ENCODE results near the gene PPP2R3A. TPM values are rescaled to one million over a fixed set of nuclear protein-coding genes. Genes with fewer than 3 reads are reported as not detected.
"Not testable (repeated sequence)": the region's sequence is repeated elsewhere in the genome, so short reads cannot be mapped to it uniquely, and the experiment has no call there.

Gene PPP2R3A
- polyA plus RNA-seq, 1 donor (not counting 4 experiments of a cell fraction or from before 2014, with no cell fraction given), result 11.1 TPM

GRCh38 chr3:136110481-136110880 is 145.0 kb downstream of the PPP2R3A start:
- Histone ChIP-seq H4K20me1 (ENCODE audit: control insufficient read depth, extremely low read depth, insufficient read depth, low read length) (no peaks in the 10 kb centered on the region), H3K9ac (ENCODE audit: control insufficient read depth, extremely low read depth, insufficient read depth, low read length) (no peak overlapping the region), H3K9me1 (ENCODE audit: control insufficient read depth, extremely low read depth, insufficient read depth, low read length) (no peaks in the 10 kb centered on the region), H3K4me2 (ENCODE audit: control insufficient read depth, extremely low read depth, insufficient read depth, low read depth, low read length) (no peak overlapping the region), H3K27ac (ENCODE audit: control insufficient read depth, insufficient read depth, low read length) (no peak overlapping the region), H3K9me3 (ENCODE audit: control insufficient read depth, low read depth, low read length) (no peaks in the 10 kb centered on the region), H3K36me3 (ENCODE audit: control insufficient read depth in 2 of 2, extremely low read depth in 1 of 2, insufficient read depth in 2 of 2, low read length in 2 of 2) (peaks cover 3% of the 10 kb centered on the region in 2 experiments), H3K27me3 (ENCODE audit: control insufficient read depth, extremely low read depth, insufficient read depth, low read length) (no peaks in the 10 kb centered on the region), H3K4me3 (ENCODE audit: control insufficient read depth in 2 of 3, extremely low read depth in 1 of 3, insufficient read depth in 2 of 3, low read depth in 1 of 3, low read length in 3 of 3) (no peak overlapping the region), H2AFZ (ENCODE audit: control insufficient read depth, low read length) (no peak overlapping the region), H3K4me1 (ENCODE audit: control insufficient read depth, extremely low read depth, insufficient read depth, low read length) (no peaks in the 10 kb centered on the region), H3K79me2 (ENCODE audit: control insufficient read depth, insufficient read depth, low read length) (no peaks in the 10 kb centered on the region)
- DNase-seq (ENCODE audit: low read depth, low spot score) (no peak), FAIRE-seq (no peak)
- dilution Hi-C loops (cut with MboI; ENCODE audit: extremely low pct_ligation_motif_present, low sequenced_read_pairs), result no loop called here
- TF ChIP-seq EZH2 (IDR thresholded peaks at IDR 0.05; ENCODE audit: low read length), result no peak
- no peak for TF ChIP-seq CTCF (optimal IDR thresholded peaks at IDR 0.05 in 1 of 3, IDR thresholded peaks at IDR 0.05 in 1 of 3, conservative IDR thresholded peaks at IDR 0.05 in 1 of 3; ENCODE audit: extremely low read depth in 1 of 3, insufficient read depth in 2 of 3, low read length in 3 of 3)

DNA sequence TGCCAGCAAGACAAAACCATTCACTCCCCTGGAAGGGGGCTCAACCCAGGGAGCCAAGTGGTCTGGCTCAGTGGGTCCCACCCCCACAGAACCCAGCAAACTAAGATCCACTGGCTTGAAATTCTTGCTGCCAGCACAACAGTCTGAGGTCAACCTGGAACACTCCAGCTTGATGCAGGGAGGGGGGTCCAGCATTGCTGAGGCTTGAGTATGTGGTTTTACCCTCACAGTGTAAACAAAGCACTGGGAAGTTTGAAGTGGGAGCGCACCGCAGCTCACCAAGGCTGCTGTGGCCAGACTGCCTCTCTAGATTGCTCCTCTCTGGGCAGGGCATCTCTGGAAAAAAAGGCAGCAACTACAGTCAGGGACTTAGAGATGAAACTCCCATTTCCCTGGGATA is 148.9 kb downstream of the PPP2R3A start:
- Histone ChIP-seq H3K4me1 (ENCODE audit: control insufficient read depth, extremely low read depth, insufficient read depth, low read length) (no peaks in the 10 kb centered on the region), H2AFZ (ENCODE audit: control insufficient read depth, low read length) (no peak overlapping the region), H3K4me3 (ENCODE audit: control insufficient read depth in 2 of 3, extremely low read depth in 1 of 3, insufficient read depth in 2 of 3, low read depth in 1 of 3, low read length in 3 of 3) (no peak overlapping the region), H3K9me3 (ENCODE audit: control insufficient read depth, low read depth, low read length) (no peaks in the 10 kb centered on the region), H3K36me3 (ENCODE audit: control insufficient read depth in 2 of 2, extremely low read depth in 1 of 2, insufficient read depth in 2 of 2, low read length in 2 of 2) (peaks cover 0 to 3% of the 10 kb centered on the region in 2 experiments), H4K20me1 (ENCODE audit: control insufficient read depth, extremely low read depth, insufficient read depth, low read length) (no peaks in the 10 kb centered on the region), H3K27ac (ENCODE audit: control insufficient read depth, insufficient read depth, low read length) (no peak overlapping the region), H3K9ac (ENCODE audit: control insufficient read depth, extremely low read depth, insufficient read depth, low read length) (no peak overlapping the region), H3K9me1 (ENCODE audit: control insufficient read depth, extremely low read depth, insufficient read depth, low read length) (no peaks in the 10 kb centered on the region), H3K4me2 (ENCODE audit: control insufficient read depth, extremely low read depth, insufficient read depth, low read depth, low read length) (no peak overlapping the region), H3K79me2 (ENCODE audit: control insufficient read depth, insufficient read depth, low read length) (no peaks in the 10 kb centered on the region), H3K27me3 (ENCODE audit: control insufficient read depth, extremely low read depth, insufficient read depth, low read length) (no peaks in the 10 kb centered on the region)
- FAIRE-seq (no peak), DNase-seq (ENCODE audit: low read depth, low spot score) (no peak)
- dilution Hi-C loops (cut with MboI; ENCODE audit: extremely low pct_ligation_motif_present, low sequenced_read_pairs), result no loop called here
- TF ChIP-seq EZH2 (IDR thresholded peaks at IDR 0.05; ENCODE audit: low read length) (no peak), CTCF (optimal IDR thresholded peaks at IDR 0.05 in 1 of 3, IDR thresholded peaks at IDR 0.05 in 1 of 3, conservative IDR thresholded peaks at IDR 0.05 in 1 of 3; ENCODE audit: extremely low read depth in 1 of 3, insufficient read depth in 2 of 3, low read length in 3 of 3) (no peak)

DNA sequence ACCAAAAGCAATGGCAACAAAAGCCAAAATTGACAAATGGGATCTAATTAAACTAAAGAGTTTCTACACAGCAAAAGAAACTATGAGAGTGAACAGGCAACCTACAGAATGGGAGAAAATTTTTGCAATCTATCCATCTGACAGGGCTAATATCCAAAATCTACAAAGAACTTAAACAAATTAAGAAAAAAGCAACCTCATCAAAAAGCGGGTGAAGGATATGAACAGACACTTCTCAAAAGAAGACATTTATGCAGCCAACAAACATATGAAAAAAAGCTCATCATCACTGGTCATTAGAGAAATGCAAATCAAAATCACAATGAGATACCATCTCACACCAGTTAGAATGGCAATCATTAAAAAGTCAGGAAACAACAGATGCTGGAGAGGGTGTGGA is 153.8 kb downstream of the PPP2R3A start:
- H3K4me2 ChIP-seq (ENCODE audit: control insufficient read depth, extremely low read depth, insufficient read depth, low read depth, low read length); H3K9ac ChIP-seq (ENCODE audit: control insufficient read depth, extremely low read depth, insufficient read depth, low read length); DNase-seq (ENCODE audit: low read depth, low spot score); H3K36me3 ChIP-seq (ENCODE audit: control insufficient read depth in 2 of 2, extremely low read depth in 1 of 2, insufficient read depth in 2 of 2, low read length in 2 of 2); H3K9me1 ChIP-seq (ENCODE audit: control insufficient read depth, extremely low read depth, insufficient read depth, low read length); FAIRE-seq; H3K9me3 ChIP-seq (ENCODE audit: control insufficient read depth, low read depth, low read length); dilution Hi-C loops (cut with MboI; ENCODE audit: extremely low pct_ligation_motif_present, low sequenced_read_pairs); H3K4me3 ChIP-seq (ENCODE audit: control insufficient read depth in 2 of 3, extremely low read depth in 1 of 3, insufficient read depth in 2 of 3, low read depth in 1 of 3, low read length in 3 of 3); H4K20me1 ChIP-seq (ENCODE audit: control insufficient read depth, extremely low read depth, insufficient read depth, low read length); H3K27ac ChIP-seq (ENCODE audit: control insufficient read depth, insufficient read depth, low read length); H3K27me3 ChIP-seq (ENCODE audit: control insufficient read depth, extremely low read depth, insufficient read depth, low read length); H3K4me1 ChIP-seq (ENCODE audit: control insufficient read depth, extremely low read depth, insufficient read depth, low read length); H3K79me2 ChIP-seq (ENCODE audit: control insufficient read depth, insufficient read depth, low read length); H2AFZ ChIP-seq (ENCODE audit: control insufficient read depth, low read length): not testable (repeated sequence)

- H3K27ac ChIP-seq (ENCODE audit: control insufficient read depth, insufficient read depth, low read length); H3K9ac ChIP-seq (ENCODE audit: control insufficient read depth, extremely low read depth, insufficient read depth, low read length); FAIRE-seq; DNase-seq (ENCODE audit: low read depth, low spot score); H3K9me3 ChIP-seq (ENCODE audit: control insufficient read depth, low read depth, low read length); H3K9me1 ChIP-seq (ENCODE audit: control insufficient read depth, extremely low read depth, insufficient read depth, low read length); H3K27me3 ChIP-seq (ENCODE audit: control insufficient read depth, extremely low read depth, insufficient read depth, low read length); H3K79me2 ChIP-seq (ENCODE audit: control insufficient read depth, insufficient read depth, low read length); H3K4me1 ChIP-seq (ENCODE audit: control insufficient read depth, extremely low read depth, insufficient read depth, low read length); H3K4me3 ChIP-seq (ENCODE audit: control insufficient read depth in 2 of 3, extremely low read depth in 1 of 3, insufficient read depth in 2 of 3, low read depth in 1 of 3, low read length in 3 of 3); dilution Hi-C loops (cut with MboI; ENCODE audit: extremely low pct_ligation_motif_present, low sequenced_read_pairs); H2AFZ ChIP-seq (ENCODE audit: control insufficient read depth, low read length); H4K20me1 ChIP-seq (ENCODE audit: control insufficient read depth, extremely low read depth, insufficient read depth, low read length); H3K4me2 ChIP-seq (ENCODE audit: control insufficient read depth, extremely low read depth, insufficient read depth, low read depth, low read length); H3K36me3 ChIP-seq (ENCODE audit: control insufficient read depth in 2 of 2, extremely low read depth in 1 of 2, insufficient read depth in 2 of 2, low read length in 2 of 2): not testable (repeated sequence)
Measured at GRCh38 chr3:136119783-136120182, 154.3 kb downstream of the PPP2R3A start.
